Measurements from ENCODE around the gene MTG1.

Gene MTG1

GRCh38 chr10:133391761-133392518 lies 2.0 kb upstream of the MTG1 start:
- DNase-seq (ENCODE audit: insufficient read length, low spot score) (no peak), FAIRE-seq (no peak)
- no peak for TF ChIP-seq POLR2A (IDR thresholded peaks at IDR 0.05; ENCODE audit: low read depth, low read length)

GRCh38 chr10:133393401-133394063 lies 425 bp upstream of the MTG1 start:
- no peak for FAIRE-seq
- DNase-seq (ENCODE audit: insufficient read length, low spot score), result peak; percentile 83
- no peak for TF ChIP-seq POLR2A (IDR thresholded peaks at IDR 0.05; ENCODE audit: low read depth, low read length)

DNA sequence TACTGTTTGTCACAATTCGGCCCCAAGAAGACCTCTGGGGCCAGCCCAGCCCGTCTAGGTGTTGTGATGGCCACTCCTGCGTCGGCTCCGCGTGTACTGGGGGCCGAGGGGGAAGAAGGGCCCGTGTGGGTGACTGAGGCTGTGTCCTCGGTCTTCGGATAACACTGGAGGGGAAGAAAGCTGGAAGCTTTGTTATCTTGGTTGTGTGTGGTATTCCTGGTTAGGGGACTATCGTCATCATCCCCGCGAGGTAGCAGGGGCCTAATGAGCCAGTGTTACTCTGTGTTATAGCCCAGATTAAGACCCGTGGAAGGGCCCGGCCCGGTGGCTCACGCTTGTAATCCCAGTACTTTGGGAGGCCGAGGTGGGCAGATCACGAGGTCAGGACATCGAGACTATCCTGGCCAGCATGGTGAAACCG lies 854 bp downstream of the MTG1 start:
- FAIRE-seq (no peak), DNase-seq (ENCODE audit: insufficient read length, low spot score) (no peak)

DNA sequence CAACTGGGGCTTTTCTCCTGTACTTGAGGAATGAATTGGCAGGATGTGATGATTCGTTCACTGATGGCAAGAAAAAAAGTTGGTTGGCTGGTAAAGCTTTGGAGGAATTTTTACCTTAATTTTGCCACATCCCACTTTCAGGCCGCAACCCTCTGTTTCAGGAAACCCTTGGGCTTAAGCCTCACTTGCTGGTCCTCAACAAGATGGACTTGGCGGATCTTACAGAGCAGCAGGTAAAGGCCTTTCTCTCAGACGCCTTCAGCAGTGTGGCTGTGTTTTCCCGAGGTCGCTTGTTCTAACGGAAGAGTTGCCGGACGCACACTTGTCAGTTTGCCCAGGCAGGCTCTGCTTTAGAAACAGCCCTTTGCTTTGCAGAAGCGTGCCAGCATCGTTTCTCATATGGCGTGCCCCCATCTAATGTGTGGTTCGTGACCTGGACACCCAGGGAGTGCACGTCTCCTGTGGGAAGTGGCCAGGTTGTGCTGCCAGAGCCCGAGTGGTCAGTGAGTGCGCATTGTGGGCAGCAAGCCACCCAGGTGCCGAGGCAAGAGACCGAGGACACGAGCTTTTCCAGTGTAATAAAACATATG lies 2.2 kb downstream of the MTG1 start:
- no peak for DNase-seq (ENCODE audit: insufficient read length, low spot score)
- TF ChIP-seq POLR2A (IDR thresholded peaks at IDR 0.05; ENCODE audit: low read depth, low read length), result no peak
- FAIRE-seq, result no peak

More for the DNA sequence above, 854 bp downstream of the MTG1 start:
- no peak for TF ChIP-seq POLR2A (IDR thresholded peaks at IDR 0.05; ENCODE audit: low read depth, low read length)

GRCh38 chr10:133397938-133398337 lies 4.0 kb downstream of the MTG1 start:
- FAIRE-seq, result no peak
- TF ChIP-seq POLR2A (IDR thresholded peaks at IDR 0.05; ENCODE audit: low read depth, low read length), result no peak
- no peak for DNase-seq (ENCODE audit: insufficient read length, low spot score)

- TF ChIP-seq POLR2A (IDR thresholded peaks at IDR 0.05; ENCODE audit: low read depth, low read length), result no peak
- FAIRE-seq, result no peak
- no peak for DNase-seq (ENCODE audit: insufficient read length, low spot score)
These were observed 5.2 kb downstream of the MTG1 start for GRCh38 chr10:133399123-133399601.

DNA sequence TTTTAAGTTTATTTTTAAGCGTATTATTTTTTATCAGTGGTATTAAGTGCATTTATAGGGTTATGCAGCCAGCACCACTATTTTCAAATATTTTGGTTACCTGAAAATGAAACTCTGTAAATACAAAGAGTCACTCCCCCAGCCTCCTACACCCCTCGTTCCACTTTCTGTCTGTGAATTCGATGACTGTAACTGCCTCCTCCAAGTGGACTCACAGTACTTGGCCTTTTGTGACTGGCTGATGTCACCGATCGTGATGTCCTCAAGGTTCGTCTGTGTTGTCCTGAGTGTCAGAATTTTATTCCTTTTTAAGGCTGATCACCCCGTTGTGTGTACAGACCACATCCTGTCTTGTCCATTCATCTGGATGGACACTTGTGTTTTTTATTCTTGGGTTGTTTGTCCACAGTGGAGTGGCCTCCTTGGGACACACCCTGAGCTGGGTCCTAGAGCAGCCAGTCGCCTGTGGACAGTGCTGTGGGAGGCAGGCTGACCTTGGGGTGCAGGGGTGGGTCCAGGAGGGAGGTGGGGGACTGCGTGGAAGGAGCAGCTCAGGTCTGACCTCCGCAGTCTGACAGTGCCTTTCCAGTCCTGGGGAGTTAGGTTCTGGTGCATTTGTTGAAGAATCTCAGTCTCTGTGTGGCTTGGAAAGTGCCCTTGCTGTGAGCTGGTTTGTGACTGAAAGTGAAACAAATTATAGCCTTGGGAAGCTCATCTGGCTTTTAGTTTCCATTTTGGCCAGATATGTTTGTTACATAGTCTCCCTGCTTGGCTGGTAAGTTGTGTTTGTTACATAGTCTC lies 6.9 kb downstream of the MTG1 start:
- TF ChIP-seq POLR2A (IDR thresholded peaks at IDR 0.05; ENCODE audit: low read depth, low read length), result no peak
- FAIRE-seq, result no peak

GRCh38 chr10:133401500-133401899 lies 7.5 kb downstream of the MTG1 start:
- FAIRE-seq, result no peak
- TF ChIP-seq POLR2A (IDR thresholded peaks at IDR 0.05; ENCODE audit: low read depth, low read length), result no peak
- DNase-seq (ENCODE audit: insufficient read length, low spot score), result no peak

More for the DNA sequence above, 6.9 kb downstream of the MTG1 start:
- DNase-seq (ENCODE audit: insufficient read length, low spot score), result no peak

DNA sequence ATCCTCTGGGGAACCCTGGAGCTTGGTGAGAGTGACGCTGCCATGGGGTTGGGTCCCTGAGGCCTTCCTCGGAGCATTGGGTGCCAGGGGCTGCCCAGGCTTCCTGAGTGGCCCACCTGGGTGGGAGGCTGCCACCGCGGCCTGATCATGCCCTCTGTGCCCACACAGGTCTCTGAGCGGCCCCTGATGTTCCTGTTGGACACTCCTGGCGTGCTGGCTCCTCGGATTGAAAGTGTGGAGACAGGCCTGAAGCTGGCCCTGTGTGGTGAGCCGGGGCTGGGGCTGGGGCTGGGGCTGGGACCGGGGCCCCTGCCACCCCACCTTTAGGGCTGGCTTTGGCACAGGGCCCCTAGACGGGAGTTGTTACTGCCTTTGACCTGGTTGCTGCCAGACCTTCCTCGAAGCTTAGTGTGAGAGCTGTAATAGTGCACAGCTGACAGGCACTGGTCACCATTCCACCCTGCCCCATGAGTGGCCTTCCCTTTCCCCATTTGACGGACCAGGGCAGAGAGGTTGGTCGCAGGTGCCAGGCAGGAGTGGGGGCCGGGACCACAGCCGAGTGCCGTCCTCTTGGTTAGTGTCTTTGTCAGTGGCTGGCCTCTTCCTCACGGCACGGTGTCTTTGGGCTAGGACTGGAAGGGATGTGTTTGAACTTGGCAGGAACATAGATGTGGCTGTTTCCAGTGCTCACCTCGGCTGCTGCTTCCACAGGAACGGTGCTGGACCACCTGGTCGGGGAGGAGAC lies 8.2 kb downstream of the MTG1 start:
- DNase-seq (ENCODE audit: insufficient read length, low spot score), result no peak
- no peak for TF ChIP-seq POLR2A (IDR thresholded peaks at IDR 0.05; ENCODE audit: low read depth, low read length)
- no peak for FAIRE-seq

- TF ChIP-seq POLR2A (IDR thresholded peaks at IDR 0.05; ENCODE audit: low read depth, low read length), result no peak
- FAIRE-seq (no peak), DNase-seq (ENCODE audit: insufficient read length, low spot score) (no peak)
These were observed 9.4 kb downstream of the MTG1 start for GRCh38 chr10:133403359-133403758.

GRCh38 chr10:133403784-133404183 lies 9.8 kb downstream of the MTG1 start:
- no peak for FAIRE-seq
- TF ChIP-seq POLR2A (IDR thresholded peaks at IDR 0.05; ENCODE audit: low read depth, low read length), result no peak
- DNase-seq (ENCODE audit: insufficient read length, low spot score), result no peak

- FAIRE-seq, result no peak
- no peak for DNase-seq (ENCODE audit: insufficient read length, low spot score)
- TF ChIP-seq POLR2A (IDR thresholded peaks at IDR 0.05; ENCODE audit: low read depth, low read length), result no peak
These were observed 11.3 kb downstream of the MTG1 start for GRCh38 chr10:133405272-133405671.

DNA sequence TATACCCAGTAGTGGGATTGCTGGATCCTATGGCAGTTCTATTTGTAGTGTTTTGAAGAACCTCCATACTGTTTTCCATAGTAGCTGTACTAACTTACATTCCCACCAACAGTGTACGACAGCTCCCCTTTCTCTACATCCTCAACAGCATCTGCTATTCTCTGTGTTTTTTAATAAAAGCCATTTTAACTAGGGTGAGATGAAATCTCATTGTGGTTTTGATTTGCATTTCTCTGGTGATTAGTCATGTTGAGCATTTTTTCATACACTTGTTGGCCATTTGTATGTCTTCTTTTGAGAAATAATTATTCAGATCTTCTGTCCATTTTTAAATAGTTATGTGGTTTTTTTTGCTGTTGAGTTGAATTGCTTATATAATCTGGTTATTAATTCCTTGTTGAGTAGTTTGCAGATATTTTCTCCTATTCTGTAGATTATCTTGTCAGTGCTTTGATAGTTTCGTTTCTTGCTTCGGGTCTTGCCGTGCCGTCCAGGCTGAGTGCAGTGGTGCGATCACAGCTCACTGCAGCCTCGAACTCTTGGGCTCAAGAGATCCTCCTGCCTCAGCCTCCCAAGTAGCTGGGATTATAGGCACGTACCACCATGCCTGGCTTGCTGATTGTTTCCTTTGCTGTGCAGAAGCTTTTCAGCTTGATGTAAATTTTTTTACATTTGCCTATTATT lies 12.0 kb downstream of the MTG1 start:
- DNase-seq (ENCODE audit: insufficient read length, low spot score) (no peak), FAIRE-seq (no peak)
- TF ChIP-seq POLR2A (IDR thresholded peaks at IDR 0.05; ENCODE audit: low read depth, low read length), result no peak

Measured in H54 (cell line).